Mesendoderm (in vitro differentiated cells): ENCODE data around the gene NNT.

Experiments used
- DNase-seq: peaks from one replicate; pipeline ENCODE4 v3.0.0; 2013
- H2AK5ac ChIP-seq: 2 replicates; pipeline ENCODE4 v1.6.1; 2013; ENCODE audit warnings: low read length, inconsistent platforms
- H2BK120ac ChIP-seq: 2 replicates; pipeline ENCODE4 v1.6.1; 2013; ENCODE audit warnings: low read depth, mild to moderate bottlenecking, low read length, moderate library complexity, mixed read lengths
- H2BK15ac ChIP-seq: replicated peaks from 2 replicates; pipeline ENCODE4 v1.6.1; 2013; ENCODE audit warnings: low read depth, mild to moderate bottlenecking, moderate library complexity
- H2BK5ac ChIP-seq: 2 replicates; pipeline ENCODE4 v1.6.1; 2013; ENCODE audit warnings: low read length, inconsistent platforms
- H3K18ac ChIP-seq: 2 replicates; pipeline ENCODE4 v1.6.1; 2013; ENCODE audit warnings: mild to moderate bottlenecking, low read length, mixed read lengths
- H3K23ac ChIP-seq: one replicate; pipeline ENCODE4 v1.6.1; 2013; ENCODE audit warnings: low read length
- H3K27ac ChIP-seq: 2 replicates; pipeline ENCODE4 v1.5.1; 2013; ENCODE audit warnings: low read depth, mild to moderate bottlenecking, inconsistent platforms, low read length, moderate library complexity
- H3K27me3 ChIP-seq: 2 replicates; pipeline ENCODE4 v1.6.1; 2013; ENCODE audit warnings: low read length, control low read depth, mild to moderate bottlenecking, inconsistent platforms; ENCODE audit not compliant: insufficient read depth, poor library complexity
- H3K36me3 ChIP-seq: 2 replicates; pipeline ENCODE4 v1.6.1; 2013; ENCODE audit warnings: low read length, inconsistent platforms; ENCODE audit not compliant: control insufficient read depth, insufficient read depth
- H3K4ac ChIP-seq: one replicate; pipeline ENCODE4 v1.6.1; 2013; ENCODE audit warnings: low read depth, mild to moderate bottlenecking, low read length, moderate library complexity
- H3K4me1 ChIP-seq: 2 replicates; pipeline ENCODE4 v1.6.1; 2013; ENCODE audit warnings: low read depth, low read length, inconsistent platforms; ENCODE audit not compliant: control insufficient read depth
- H3K4me2 ChIP-seq: 2 replicates; pipeline ENCODE4 v1.6.1; 2013; ENCODE audit warnings: low read length
- H3K4me3 ChIP-seq: 2 replicates; pipeline ENCODE4 v1.5.1; 2013; ENCODE audit warnings: mild to moderate bottlenecking, low read length
- H3K56ac ChIP-seq: one replicate; pipeline ENCODE4 v1.6.1; 2013; ENCODE audit warnings: low read length
- H3K79me1 ChIP-seq: 2 replicates; pipeline ENCODE4 v1.6.1; 2013; ENCODE audit warnings: low read length, inconsistent platforms
- H3K79me2 ChIP-seq: 2 replicates; pipeline ENCODE4 v1.6.1; 2013; ENCODE audit warnings: mild to moderate bottlenecking, low read length; ENCODE audit not compliant: control insufficient read depth, insufficient read depth
- H3K9ac ChIP-seq: 2 replicates; pipeline ENCODE4 v1.6.1; 2013; ENCODE audit warnings: low read length, inconsistent platforms
- H4K5ac ChIP-seq: one replicate; pipeline ENCODE4 v1.6.1; 2013; ENCODE audit warnings: low read length
- H4K8ac ChIP-seq: one replicate; pipeline ENCODE4 v1.6.1; 2013; ENCODE audit warnings: low read depth, mild to moderate bottlenecking, control low read depth, low read length, moderate library complexity
- WGBS: extraction: QIAGEN DNeasy Blood & Tissue Kit; methylation state at CpG from one replicate; pipeline ENCODE4 v1.1.7; 2013; ENCODE audit warnings: low lambda C conversion rate, missing lambda C conversion rate; ENCODE audit not compliant: insufficient coverage; ENCODE audit errors: extremely low coverage; 5-methylcytosine and 5-hydroxymethylcytosine counted together

The NNT gene

DNA sequence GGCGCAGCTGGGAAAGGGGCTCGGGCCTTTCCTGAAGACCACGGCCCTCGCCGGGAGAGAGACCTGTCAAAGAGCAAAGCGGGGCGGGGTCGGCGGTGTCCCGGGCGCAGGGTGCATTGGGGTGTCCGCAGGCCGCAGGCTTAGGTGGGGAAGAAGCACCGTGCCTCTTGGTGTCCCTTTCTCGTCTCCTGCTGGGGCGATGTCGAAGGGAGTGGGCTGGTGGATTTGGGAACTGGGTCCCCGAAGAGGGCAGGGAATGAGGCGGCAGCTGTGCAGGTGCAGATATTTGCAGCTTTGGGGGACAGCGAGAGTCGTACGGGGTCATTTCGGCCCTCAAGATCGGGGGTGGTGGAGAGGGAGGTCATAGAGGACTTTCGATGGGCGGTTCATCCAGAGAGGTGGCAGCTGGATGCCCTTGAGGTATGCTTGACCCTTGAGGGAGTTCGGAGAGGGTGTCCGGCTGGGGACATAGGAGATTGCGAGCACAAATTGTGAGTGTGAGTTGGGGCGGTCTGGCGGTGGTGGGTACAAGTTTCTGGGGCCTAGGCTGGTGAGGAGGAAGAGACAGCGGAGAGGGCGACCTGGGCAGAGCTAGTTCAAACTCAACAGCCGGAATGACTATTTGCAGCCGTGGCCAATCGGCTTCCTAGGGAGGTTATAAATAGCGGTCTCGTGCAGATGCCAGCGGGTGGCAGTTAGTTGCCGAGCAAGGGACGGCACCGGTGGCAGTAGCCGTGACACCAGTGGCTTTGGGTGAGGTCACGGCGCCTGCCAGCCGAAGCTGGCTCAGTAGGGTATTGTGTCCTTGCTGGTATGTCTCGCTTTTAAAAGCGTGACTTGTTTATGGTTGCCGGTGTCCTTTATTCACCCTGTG, 601 bp downstream of the NNT start:
- peak overlapping the region; percentile 95 for H3K56ac ChIP-seq
- WGBS: no CpG with 5 or more reads among the region's 49 CpGs
- H2BK15ac ChIP-seq: no peak overlapping the region
- DNase-seq: peak; percentile 29
- no peaks in the 10 kb centered on the region for H3K79me1 ChIP-seq
- H3K4me3 ChIP-seq: peak overlapping the region; percentile 72
- no peak overlapping the region for H2BK5ac ChIP-seq
- peak overlapping the region; percentile 6 for H3K18ac ChIP-seq
- H2BK120ac ChIP-seq: no peak overlapping the region
- peak overlapping the region; percentile 89 for H3K9ac ChIP-seq
- H3K4me1 ChIP-seq: no peaks in the 10 kb centered on the region
- H3K36me3 ChIP-seq: no peaks in the 10 kb centered on the region
- H4K8ac ChIP-seq: no peak overlapping the region
- H3K4me2 ChIP-seq: peak overlapping the region; percentile 89
- H3K23ac ChIP-seq: peak overlapping the region; percentile 92
- H3K27ac ChIP-seq: no peak overlapping the region
- H4K5ac ChIP-seq: no peak overlapping the region
- H3K27me3 ChIP-seq: no peaks in the 10 kb centered on the region
- H2AK5ac ChIP-seq: no peak overlapping the region
- H3K4ac ChIP-seq: no peak overlapping the region
- H3K79me2 ChIP-seq: no peaks in the 10 kb centered on the region

DNA sequence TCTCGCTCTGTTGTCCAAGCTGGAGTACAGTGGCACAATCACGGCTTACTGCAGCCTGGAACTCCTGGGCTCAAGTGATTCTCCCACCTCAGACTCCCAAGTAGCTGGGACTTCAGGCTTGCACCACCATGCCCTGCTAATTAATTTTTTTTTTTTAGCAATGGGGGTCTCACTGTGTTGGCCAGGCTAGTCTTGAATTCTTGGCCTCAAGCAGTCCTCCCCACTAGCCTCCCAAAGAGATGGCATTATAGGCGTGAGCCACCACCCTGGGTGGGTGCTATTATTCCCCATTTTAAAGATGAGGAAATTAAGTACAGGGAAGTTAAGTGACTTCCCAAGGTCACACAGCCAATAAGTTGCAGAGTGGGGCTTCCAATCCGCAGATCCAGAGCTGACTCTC, 1.7 kb downstream of the NNT start:
- Histone ChIP-seq H2BK120ac (no peak overlapping the region), H4K8ac (no peak overlapping the region), H2AK5ac (no peak overlapping the region), H4K5ac (no peak overlapping the region), H3K56ac (no peak overlapping the region), H3K23ac (no peak overlapping the region), H3K9ac (no peak overlapping the region), H3K36me3 (no peaks in the 10 kb centered on the region), H3K4me2 (no peak overlapping the region), H2BK15ac (no peak overlapping the region), H3K27ac (no peak overlapping the region), H3K27me3 (no peaks in the 10 kb centered on the region), H3K4me1 (no peaks in the 10 kb centered on the region), H3K4me3 (no peak overlapping the region), H3K4ac (no peak overlapping the region), H3K79me2 (no peaks in the 10 kb centered on the region), H3K79me1 (no peaks in the 10 kb centered on the region), H2BK5ac (no peak overlapping the region), H3K18ac (no peak overlapping the region)
- WGBS: no CpG with 5 or more reads among the region's 4 CpGs
- DNase-seq: no peak

DNA sequence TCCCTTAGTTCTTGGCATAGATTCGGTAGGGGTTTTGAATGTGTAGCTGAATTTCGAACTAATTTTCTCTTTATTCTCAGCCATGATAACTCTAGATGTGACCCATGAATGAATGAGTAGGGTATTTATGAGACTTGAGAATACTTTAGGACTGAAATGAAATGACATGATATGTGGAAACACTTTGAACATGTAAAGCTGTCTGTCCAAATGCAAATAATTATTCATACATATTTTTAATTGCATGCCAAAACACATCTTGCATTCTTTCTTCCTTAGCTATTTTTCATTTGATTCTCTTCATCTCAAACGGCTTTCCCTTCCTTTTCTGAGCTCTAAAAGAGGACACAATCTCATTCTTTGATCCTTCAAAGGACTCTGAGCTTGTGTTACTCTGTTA, 3.4 kb downstream of the NNT start:
- whole genome bisulfite sequencing: no CpG with 5 or more reads among the region's 3 CpGs
- Histone ChIP-seq H3K4ac (no peak overlapping the region), H4K8ac (no peak overlapping the region), H3K4me2 (no peak overlapping the region), H3K27me3 (no peaks in the 10 kb centered on the region), H2BK5ac (no peak overlapping the region), H3K27ac (no peak overlapping the region), H3K4me3 (no peak overlapping the region), H3K79me2 (no peaks in the 10 kb centered on the region), H3K79me1 (no peaks in the 10 kb centered on the region), H4K5ac (no peak overlapping the region), H3K36me3 (no peaks in the 10 kb centered on the region), H2BK120ac (no peak overlapping the region), H3K23ac (no peak overlapping the region), H3K4me1 (no peaks in the 10 kb centered on the region), H3K18ac (no peak overlapping the region), H2BK15ac (no peak overlapping the region), H2AK5ac (no peak overlapping the region), H3K56ac (no peak overlapping the region), H3K9ac (no peak overlapping the region)
- no peak for DNase-seq

DNA sequence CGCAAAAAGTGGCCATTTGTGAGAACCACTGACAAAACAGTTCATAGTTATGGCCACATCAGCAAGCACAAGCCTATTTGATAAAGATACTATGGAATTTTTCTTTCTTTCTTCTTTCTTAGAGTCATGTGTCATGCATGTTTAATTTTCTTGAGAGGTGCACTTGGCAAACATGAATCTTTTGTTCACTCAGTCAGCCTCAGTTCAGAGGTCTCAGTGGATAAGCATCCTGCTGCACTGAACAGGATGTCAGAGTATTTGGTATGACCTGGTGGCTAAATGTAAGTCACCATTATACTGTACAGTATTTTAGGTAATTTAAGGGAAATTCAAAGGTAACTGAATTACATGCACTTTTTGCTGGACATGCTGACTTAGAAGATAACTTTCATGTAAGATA, 5.4 kb downstream of the NNT start:
- H2BK5ac ChIP-seq: no peak overlapping the region
- H2BK120ac ChIP-seq: no peak overlapping the region
- H2AK5ac ChIP-seq: no peak overlapping the region
- H3K23ac ChIP-seq: no peak overlapping the region
- H3K79me1 ChIP-seq: no peaks in the 10 kb centered on the region
- H3K9ac ChIP-seq: no peak overlapping the region
- no peaks in the 10 kb centered on the region for H3K36me3 ChIP-seq
- no peak overlapping the region for H4K8ac ChIP-seq
- H3K18ac ChIP-seq: no peak overlapping the region
- no peak overlapping the region for H4K5ac ChIP-seq
- H3K4me3 ChIP-seq: no peak overlapping the region
- no CpG with 5 or more reads among the region's 1 CpG for WGBS
- H3K27ac ChIP-seq: no peak overlapping the region
- H3K4ac ChIP-seq: no peak overlapping the region
- no peak overlapping the region for H2BK15ac ChIP-seq
- no peaks in the 10 kb centered on the region for H3K79me2 ChIP-seq
- no peaks in the 10 kb centered on the region for H3K27me3 ChIP-seq
- DNase-seq: no peak
- no peak overlapping the region for H3K56ac ChIP-seq
- no peak overlapping the region for H3K4me2 ChIP-seq
- H3K4me1 ChIP-seq: no peaks in the 10 kb centered on the region

DNA sequence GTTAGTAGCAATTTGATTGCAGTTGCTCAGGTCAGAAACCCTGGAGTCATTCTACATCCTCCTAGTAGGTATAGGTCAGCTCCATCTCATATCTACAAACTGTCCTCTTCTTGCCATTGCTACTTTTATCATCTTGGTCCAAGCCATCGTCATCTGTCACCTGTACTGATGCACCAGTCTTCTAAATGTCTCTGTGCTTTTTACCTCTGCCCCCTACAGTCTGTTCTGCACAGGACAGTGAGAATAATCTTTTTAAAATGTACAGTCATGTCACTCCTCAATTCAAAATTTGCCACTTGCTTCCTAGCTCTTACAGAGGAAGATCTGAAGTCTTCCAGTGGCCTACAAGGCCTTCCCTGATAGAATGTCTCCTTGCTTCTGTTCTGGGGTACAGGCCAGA, 6.8 kb downstream of the NNT start:
- no peak for DNase-seq
- no peak overlapping the region for H3K4ac ChIP-seq
- no peaks in the 10 kb centered on the region for H3K36me3 ChIP-seq
- no peaks in the 10 kb centered on the region for H3K27me3 ChIP-seq
- no peaks in the 10 kb centered on the region for H3K79me2 ChIP-seq
- H3K9ac ChIP-seq: no peak overlapping the region
- no peak overlapping the region for H2BK15ac ChIP-seq
- H2BK5ac ChIP-seq: no peak overlapping the region
- no peak overlapping the region for H4K5ac ChIP-seq
- H3K27ac ChIP-seq: no peak overlapping the region
- no peak overlapping the region for H3K4me3 ChIP-seq
- WGBS: no CpG with 5 or more reads among the region's 1 CpG
- H3K23ac ChIP-seq: no peak overlapping the region
- H3K4me1 ChIP-seq: no peaks in the 10 kb centered on the region
- H2AK5ac ChIP-seq: no peak overlapping the region
- no peak overlapping the region for H3K56ac ChIP-seq
- no peak overlapping the region for H2BK120ac ChIP-seq
- H3K18ac ChIP-seq: no peak overlapping the region
- no peak overlapping the region for H4K8ac ChIP-seq
- H3K79me1 ChIP-seq: no peaks in the 10 kb centered on the region
- H3K4me2 ChIP-seq: no peak overlapping the region

DNA sequence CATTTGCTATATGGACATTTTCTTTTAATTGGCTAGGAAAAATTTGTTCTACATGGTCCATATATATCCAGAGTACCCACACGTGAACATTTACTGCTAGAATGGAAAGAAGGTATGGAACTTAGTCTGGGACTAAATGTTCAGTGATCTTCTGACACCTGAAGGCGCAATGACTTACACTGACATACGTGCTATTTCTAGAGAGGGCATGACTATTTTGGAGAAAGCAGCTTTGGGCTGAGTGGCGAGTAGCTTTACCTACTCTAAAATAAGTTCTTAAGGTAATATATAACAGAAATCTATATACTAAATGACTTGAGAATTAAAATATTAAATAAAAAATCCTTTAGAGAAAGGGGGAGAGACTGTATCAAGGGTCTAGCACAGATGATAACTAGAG, 10.4 kb downstream of the NNT start:
- H3K36me3 ChIP-seq: no peaks in the 10 kb centered on the region
- H3K56ac ChIP-seq: no peak overlapping the region
- H3K9ac ChIP-seq: no peak overlapping the region
- no peak overlapping the region for H4K5ac ChIP-seq
- no peaks in the 10 kb centered on the region for H3K79me2 ChIP-seq
- no peak overlapping the region for H3K18ac ChIP-seq
- no peak overlapping the region for H3K4ac ChIP-seq
- H3K23ac ChIP-seq: no peak overlapping the region
- no peak overlapping the region for H2AK5ac ChIP-seq
- no CpG with 5 or more reads among the region's 4 CpGs for WGBS
- H2BK5ac ChIP-seq: no peak overlapping the region
- no peak overlapping the region for H3K4me2 ChIP-seq
- no peak overlapping the region for H2BK120ac ChIP-seq
- no peak overlapping the region for H4K8ac ChIP-seq
- H3K79me1 ChIP-seq: no peaks in the 10 kb centered on the region
- H3K4me1 ChIP-seq: no peaks in the 10 kb centered on the region
- H2BK15ac ChIP-seq: no peak overlapping the region
- H3K4me3 ChIP-seq: no peak overlapping the region
- no peaks in the 10 kb centered on the region for H3K27me3 ChIP-seq
- no peak for DNase-seq
- H3K27ac ChIP-seq: no peak overlapping the region
